ENCODE results near the gene TMEM183A.

GRCh38 chr1:203044546-203045250, 37.5 kb downstream of the TMEM183A start:
- TF ChIP-seq POLR2A (IDR thresholded peaks at IDR 0.05; ENCODE audit: low read depth) (no peak), CTCF (IDR thresholded peaks at IDR 0.05) (no peak), POLR2AphosphoS5 (IDR thresholded peaks at IDR 0.05) (no peak), EP300 (IDR thresholded peaks at IDR 0.05) (no peak)

Data from esophagus muscularis mucosa (tissue), 4 donors.